Psoas muscle (tissue), 8 donors: ENCODE data around the gene DDX23. TPM values are rescaled to one million over a fixed set of nuclear protein-coding genes. Genes with fewer than 3 reads are reported as not detected.
"Not testable (repeated sequence)": the region's sequence is repeated elsewhere in the genome, so short reads cannot be mapped to it uniquely, and the experiment has no call there.

Experiments used
- ATAC-seq, 4 donors: fragments of 200-7000 bp; cut with Tn5 transposase; one replicate each; pipeline ENCODE4 v1.9.1; 2020; ENCODE audit warnings: moderate library complexity in 3 of 4, mild to moderate bottlenecking in 2 of 4
- DNase-seq, 2 donors: peaks; one replicate each; pipeline ENCODE4 v3.0.0-alpha.2; 2020
- H3K27ac ChIP-seq: fragments of 200-600 bp; one replicate; pipeline ENCODE4 v1.8.0; 2022
- H3K27me3 ChIP-seq, 3 donors: fragments of 200-600 bp in 1 of 3; one replicate each; pipeline versions ENCODE4 v1.6.1 to v1.8.0; 2013 to 2022; ENCODE audit warnings: low read length in 2 of 3, mild to moderate bottlenecking in 2 of 3, moderate library complexity in 1 of 3; ENCODE audit not compliant: insufficient read depth in 3 of 3
- H3K36me3 ChIP-seq, 2 donors: fragments of 200-600 bp in 1 of 2; one replicate each; pipeline versions ENCODE4 v1.6.1 to v1.8.0; 2013 to 2022; ENCODE audit warnings: low read depth in 1 of 2, mild to moderate bottlenecking in 1 of 2, moderate library complexity in 1 of 2; ENCODE audit not compliant: insufficient read depth in 1 of 2
- H3K4me1 ChIP-seq: fragments of 200-600 bp; one replicate; pipeline ENCODE4 v1.8.0; 2022
- H3K4me3 ChIP-seq: fragments of 200-600 bp; one replicate; pipeline ENCODE4 v1.8.0; 2022; ENCODE audit warnings: mild to moderate bottlenecking
- H3K9me3 ChIP-seq: fragments of 200-600 bp; one replicate; pipeline ENCODE4 v1.8.0; 2022
- CTCF ChIP-seq: fragments of 200-600 bp; IDR thresholded peaks from one replicate; pipeline ENCODE4 v1.8.0; 2022; ENCODE audit warnings: antibody characterized with exemption
- WGBS, 3 donors: extraction: QIAGEN DNeasy Blood & Tissue Kit; methylation state at CpG; one replicate each; pipeline versions ENCODE4 v1.1.6 to v1.1.7; 2013; 5-methylcytosine and 5-hydroxymethylcytosine counted together
- intact Hi-C, 2 donors: fragments of 100-400 bp; cut with DNase I; formaldehyde crosslinking; loops; one replicate each; pipeline versions ENCODE4 v1.11.0 to v1.14.2; 2022
- polyA plus RNA-seq, 3 donors: library from polyadenylated mRNA; stranded (reverse); fragments of 200-250 nt; gene quantifications; one replicate each; pipeline ENCODE4 v1.2.3, GENCODE V29; 2013
- total RNA-seq, 4 donors: library from RNA; stranded (reverse); fragmentation: NEBNext Ultra II Directional in 2 of 4; extraction: Animal tissue kit (Norgen Biotek cat#: 25700) in 2 of 4; gene quantifications; one replicate each; pipeline versions ENCODE4 v1.2.1 to v1.2.4, GENCODE V29; 2021 to 2023
- donor health status: healthy with polysubstance abuse.
- donor health status: DM: no; HTN: no; CAD: no; lungs with moderate emphysema.
- donor health status: Bipolar disorder and iron deficiency.
- donor health status: healthy.
- donor health status: DM: yes; HTN: yes; CAD: no.
- donor health status: DM: no; HTN: no; CAD: no.
- donor health status: DM: no; HTN: no; CAD: no.
- donor health status: DM: yes; HTN: yes; CAD: no.

Gene DDX23
- total and polyA plus RNA-seq, 7 donors: 38.5 to 92.8 (median 62.3) TPM

DNA sequence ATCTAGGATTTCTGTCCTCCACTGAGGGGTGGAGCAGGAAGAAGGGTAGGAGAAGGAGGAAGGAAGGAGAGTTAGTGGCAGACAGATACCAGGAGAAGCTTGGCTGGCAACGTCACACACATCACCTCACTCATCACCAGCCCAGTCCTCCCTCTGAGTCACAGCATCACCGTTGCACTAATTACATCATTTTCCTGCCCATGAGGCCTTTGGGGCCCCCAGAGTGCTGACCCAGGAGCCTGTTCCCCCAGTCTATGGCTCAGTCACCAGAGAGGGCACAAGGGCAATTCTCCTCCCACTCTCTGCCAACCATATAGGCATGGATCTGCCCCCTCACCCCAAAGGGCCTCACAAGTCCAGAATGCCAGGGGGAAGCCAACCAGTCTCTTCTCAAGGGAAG is 9.1 kb upstream of the DDX23 start:
- TF ChIP-seq CTCF: no peak
- no peak overlapping the region for H3K4me3 ChIP-seq
- DNase-seq (no peak), ATAC-seq (no peak)
- H3K27me3 ChIP-seq: peaks cover 0 to 7% (median 5%) of the 10 kb centered on the region in 3 donors
- 33 to 52% (median 49%) methylated on average over 2 of the region's 2 CpGs for WGBS, 3 donors
- H3K4me1 ChIP-seq: peaks cover 4% of the 10 kb centered on the region
- no peaks in the 10 kb centered on the region for H3K36me3 ChIP-seq
- H3K27ac ChIP-seq: no peak overlapping the region
- intact Hi-C loops: no loop called here
- no peaks in the 10 kb centered on the region for H3K9me3 ChIP-seq

DNA sequence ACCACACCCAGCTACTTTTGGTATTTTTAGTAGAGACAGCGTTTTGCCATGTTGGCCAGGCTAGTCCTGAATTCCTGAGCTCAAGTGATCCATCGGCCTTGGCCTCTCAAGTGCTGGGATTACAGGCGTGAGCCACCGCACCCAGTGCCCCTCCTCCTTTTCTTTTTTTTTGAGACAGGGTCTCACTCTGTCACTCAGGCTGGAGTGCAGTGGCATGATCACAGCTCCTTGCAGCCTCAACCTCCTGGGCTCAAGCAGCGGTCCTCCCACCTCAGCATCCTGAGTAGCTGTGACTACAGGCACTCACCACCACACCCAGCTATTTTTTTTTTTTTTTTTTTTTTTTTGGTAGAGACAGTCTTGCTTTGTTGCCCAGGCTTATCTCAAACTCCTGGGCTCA is 8.3 kb upstream of the DDX23 start:
- 87 to 92% (median 92%) methylated on average over 5 of the region's 5 CpGs for WGBS, 3 donors
- H3K4me1 ChIP-seq, H3K9me3 ChIP-seq, H3K4me3 ChIP-seq, H3K36me3 ChIP-seq, intact Hi-C loops, H3K27me3 ChIP-seq, ATAC-seq, H3K27ac ChIP-seq, DNase-seq: not testable (repeated sequence)

- Histone ChIP-seq H3K4me3 (no peak overlapping the region), H3K36me3 (no peaks in the 10 kb centered on the region), H3K4me1 (no peaks in the 10 kb centered on the region), H3K9me3 (no peaks in the 10 kb centered on the region), H3K27ac (no peak overlapping the region), H3K27me3 (peaks cover 0 to 7% (median 3%) of the 10 kb centered on the region in 3 donors)
- WGBS, 3 donors: 93 to 96% (median 94%) methylated on average over 5 of the region's 5 CpGs
- intact Hi-C loops: loop anchor here in 1 of 2 donors (5.0 kb wide), 1 partner anchor 128 kb away; no protein-coding TSS in a partner anchor
- TF ChIP-seq CTCF: no peak
- no peak for ATAC-seq
- DNase-seq: no peak
Observed at GRCh38 chr12:48859607-48860006, 7.6 kb upstream of the DDX23 start.

DNA sequence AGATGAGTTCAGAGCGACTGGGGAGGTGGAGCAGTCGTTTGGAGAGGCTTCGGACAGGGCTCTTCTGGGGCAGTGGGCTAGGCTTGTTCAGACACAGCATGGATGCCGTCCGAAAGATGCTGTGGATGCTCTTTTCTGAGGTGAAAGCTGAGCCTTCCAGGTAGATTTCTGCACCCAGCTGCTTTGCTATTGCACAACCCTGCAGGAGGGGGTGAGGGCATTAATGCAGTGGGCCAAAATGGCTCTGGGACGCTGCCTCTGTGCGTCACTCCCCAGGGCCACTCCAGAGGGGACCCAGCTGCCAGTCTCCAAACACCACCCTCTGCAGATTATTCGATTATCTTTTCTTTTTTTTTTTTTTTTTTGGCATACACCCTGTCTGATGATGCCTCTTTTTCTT is 6.1 kb upstream of the DDX23 start:
- Histone ChIP-seq H3K27me3 (peaks cover 0 to 3% (median 0%) of the 10 kb centered on the region in 3 donors), H3K27ac (no peak overlapping the region), H3K9me3 (no peaks in the 10 kb centered on the region), H3K4me3 (no peak overlapping the region), H3K36me3 (no peaks in the 10 kb centered on the region), H3K4me1 (no peaks in the 10 kb centered on the region)
- 74 to 78% (median 76%) methylated on average over 8 of the region's 8 CpGs for WGBS, 3 donors
- DNase-seq (no peak), ATAC-seq (no peak)
- intact Hi-C loops: loop anchor here in 1 of 2 donors (5.0 kb wide), 1 partner anchor 129 kb away; no protein-coding TSS in a partner anchor
- TF ChIP-seq CTCF: no peak

DNA sequence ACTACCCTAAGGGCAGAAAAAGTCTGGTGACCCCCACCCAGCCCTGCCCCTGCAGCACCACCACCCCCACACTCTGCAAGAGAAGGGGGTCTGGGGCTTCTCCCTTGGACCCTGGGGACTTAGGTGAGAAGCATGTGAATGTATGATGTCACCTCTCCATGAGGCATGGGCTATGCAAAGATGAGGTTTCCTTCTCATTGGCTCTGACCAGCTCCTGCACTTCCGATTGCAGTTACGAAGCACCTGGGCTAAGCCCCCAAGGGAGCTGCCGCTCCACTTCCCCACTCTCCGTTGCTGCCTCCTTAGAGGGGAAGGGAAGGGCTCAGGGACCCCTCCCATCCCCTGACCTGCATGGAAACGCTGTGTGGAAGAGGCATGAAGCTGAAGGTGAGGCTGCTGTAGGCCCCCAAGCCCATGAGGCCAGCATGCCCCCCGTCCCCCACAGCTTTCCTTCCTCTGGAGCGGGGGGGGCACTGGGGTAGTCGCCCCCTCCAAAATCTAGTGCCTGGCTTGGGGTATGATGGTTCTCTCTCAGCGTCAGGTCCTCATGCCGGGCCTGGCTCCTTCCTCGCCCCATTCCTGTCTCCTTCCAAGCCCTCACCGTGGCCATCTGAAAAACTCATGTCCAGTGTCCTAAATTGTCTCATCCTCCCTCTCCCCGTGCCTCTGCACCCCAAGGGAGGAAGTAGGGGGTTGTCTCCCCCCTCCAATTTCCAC is 5.5 kb upstream of the DDX23 start:
- H3K9me3 ChIP-seq: no peaks in the 10 kb centered on the region
- WGBS, 3 donors: 74 to 83% (median 75%) methylated on average over 11 to 13 of the region's 13 CpGs
- TF ChIP-seq CTCF: no peak
- H3K27me3 ChIP-seq: peaks cover 0 to 2% (median 0%) of the 10 kb centered on the region in 3 donors
- intact Hi-C loops: loop anchor here in 1 of 2 donors (5.0 kb wide), 1 partner anchor 130 kb away; no protein-coding TSS in a partner anchor
- H3K4me3 ChIP-seq: no peak overlapping the region
- no peak for DNase-seq
- no peaks in the 10 kb centered on the region for H3K36me3 ChIP-seq
- H3K4me1 ChIP-seq: peaks cover 3% of the 10 kb centered on the region
- ATAC-seq: no peak
- no peak overlapping the region for H3K27ac ChIP-seq
